SK-N-MC (cell line): ENCODE measurements around the gene APBA1.

Source experiments
- DNase-seq: peaks from one replicate; pipeline ENCODE4 v3.0.0-alpha.2; 2011; ENCODE audit warnings: low read depth, low spot score
- H3K27ac ChIP-seq: fragments of 200-600 bp; sonication (generic); 2 replicates; pipeline ENCODE4 v1.5.1; 2016; ENCODE audit warnings: mixed run types
- H3K36me3 ChIP-seq: fragments of 200-600 bp; sonication (generic); 2 replicates; pipeline ENCODE4 v1.6.1; 2017; ENCODE audit warnings: antibody characterized with exemption, low read length, mixed read lengths; ENCODE audit not compliant: insufficient read depth
- H3K4me3 ChIP-seq: fragments of 200-600 bp; sonication (generic); 2 replicates; pipeline ENCODE4 v1.5.1; 2016
- H3K9ac ChIP-seq: fragments of 200-600 bp; sonication (generic); 2 replicates; pipeline ENCODE4 v1.8.0; 2017; ENCODE audit warnings: mixed run types, mixed read lengths; ENCODE audit not compliant: insufficient read length
- H3K9me3 ChIP-seq: fragments of 200-600 bp; sonication (generic); 2 replicates; pipeline ENCODE4 v1.6.1; 2017; ENCODE audit warnings: low read depth, mild to moderate bottlenecking, antibody characterized with exemption, low read length, moderate library complexity, mixed read lengths
- EZH2 ChIP-seq: fragments of 200-600 bp; sonication (generic); IDR thresholded peaks from one replicate; pipeline ENCODE4 v1.6.1; 2017; ENCODE audit warnings: antibody characterized with exemption
- FOXP2 ChIP-seq: optimal IDR thresholded peaks from 2 replicates; pipeline ENCODE3; 2011; ENCODE audit warnings: mild to moderate bottlenecking, moderate library complexity; ENCODE audit not compliant: insufficient read depth; ENCODE audit errors: extremely low read length, control extremely low read depth
- POLR2AphosphoS5 ChIP-seq: IDR thresholded peaks from 2 replicates; pipeline ENCODE4 v1.6.1; 2012; ENCODE audit warnings: mild to moderate bottlenecking, low read depth, low read length, borderline replicate concordance

The APBA1 gene

DNA sequence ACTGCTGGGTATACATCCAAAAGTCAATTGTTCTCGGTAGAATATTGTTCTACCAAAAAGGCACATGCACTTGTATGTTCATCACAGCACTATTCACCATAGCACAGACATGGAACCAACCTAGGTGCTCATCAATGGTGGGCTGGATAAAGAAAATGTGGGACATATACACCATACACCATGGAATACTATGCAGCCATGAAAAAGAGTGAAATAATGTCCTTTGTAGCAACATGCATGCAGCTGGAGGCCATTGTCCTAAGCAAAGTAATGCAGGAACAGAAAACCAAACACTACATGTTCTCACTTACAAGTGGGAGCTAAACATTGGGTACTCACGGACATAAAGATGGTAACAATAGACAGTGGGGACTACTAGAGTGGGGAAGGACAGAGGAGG is 145.5 kb downstream of the APBA1 start:
- Histone ChIP-seq H3K27ac (no peak overlapping the region), H3K4me3 (no peak overlapping the region), H3K36me3 (no peaks in the 10 kb centered on the region), H3K9me3 (no peaks in the 10 kb centered on the region), H3K9ac (no peak overlapping the region)
- no peak for DNase-seq
- TF ChIP-seq EZH2 (no peak), FOXP2 (no peak), POLR2AphosphoS5 (no peak)

DNA sequence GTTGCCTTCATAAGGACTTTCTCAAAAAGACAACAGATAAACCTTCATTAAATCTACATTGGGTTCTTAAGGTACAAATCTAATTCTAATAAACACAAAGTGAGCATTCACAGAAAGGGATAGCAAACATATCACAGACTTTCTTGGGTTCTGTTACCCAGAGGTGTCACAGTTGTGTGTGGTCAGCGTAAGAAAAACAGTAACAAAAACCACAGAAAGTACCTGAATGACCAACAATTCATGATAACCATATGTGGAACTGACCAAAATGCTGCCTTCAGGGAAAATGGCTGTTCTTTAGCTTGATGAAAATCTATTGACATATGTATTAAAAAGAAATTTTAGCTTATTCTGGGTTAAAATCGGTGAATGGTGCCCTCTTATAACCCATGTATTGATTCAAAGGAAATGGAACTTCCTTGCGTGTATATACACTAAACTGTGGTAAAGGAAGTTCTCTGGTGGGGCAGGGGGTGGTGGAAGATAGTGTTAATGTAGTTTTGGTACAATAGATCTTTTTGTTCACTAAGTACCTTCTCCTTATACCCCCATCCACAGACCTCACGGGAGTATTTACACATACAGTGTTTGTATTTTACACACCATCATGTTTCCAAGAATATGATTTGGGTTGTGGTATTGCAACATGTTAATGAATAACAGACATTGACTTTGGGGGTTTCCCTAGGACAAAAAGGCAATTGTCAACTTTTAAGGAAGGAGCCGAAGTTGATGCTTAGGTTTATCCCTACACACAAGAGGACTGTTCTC is 152.5 kb downstream of the APBA1 start:
- no peaks in the 10 kb centered on the region for H3K36me3 ChIP-seq
- TF ChIP-seq FOXP2 (no peak), POLR2AphosphoS5 (no peak), EZH2 (no peak)
- no peaks in the 10 kb centered on the region for H3K9me3 ChIP-seq
- no peak overlapping the region for H3K27ac ChIP-seq
- H3K9ac ChIP-seq: no peak overlapping the region
- H3K4me3 ChIP-seq: no peak overlapping the region
- no peak for DNase-seq

DNA sequence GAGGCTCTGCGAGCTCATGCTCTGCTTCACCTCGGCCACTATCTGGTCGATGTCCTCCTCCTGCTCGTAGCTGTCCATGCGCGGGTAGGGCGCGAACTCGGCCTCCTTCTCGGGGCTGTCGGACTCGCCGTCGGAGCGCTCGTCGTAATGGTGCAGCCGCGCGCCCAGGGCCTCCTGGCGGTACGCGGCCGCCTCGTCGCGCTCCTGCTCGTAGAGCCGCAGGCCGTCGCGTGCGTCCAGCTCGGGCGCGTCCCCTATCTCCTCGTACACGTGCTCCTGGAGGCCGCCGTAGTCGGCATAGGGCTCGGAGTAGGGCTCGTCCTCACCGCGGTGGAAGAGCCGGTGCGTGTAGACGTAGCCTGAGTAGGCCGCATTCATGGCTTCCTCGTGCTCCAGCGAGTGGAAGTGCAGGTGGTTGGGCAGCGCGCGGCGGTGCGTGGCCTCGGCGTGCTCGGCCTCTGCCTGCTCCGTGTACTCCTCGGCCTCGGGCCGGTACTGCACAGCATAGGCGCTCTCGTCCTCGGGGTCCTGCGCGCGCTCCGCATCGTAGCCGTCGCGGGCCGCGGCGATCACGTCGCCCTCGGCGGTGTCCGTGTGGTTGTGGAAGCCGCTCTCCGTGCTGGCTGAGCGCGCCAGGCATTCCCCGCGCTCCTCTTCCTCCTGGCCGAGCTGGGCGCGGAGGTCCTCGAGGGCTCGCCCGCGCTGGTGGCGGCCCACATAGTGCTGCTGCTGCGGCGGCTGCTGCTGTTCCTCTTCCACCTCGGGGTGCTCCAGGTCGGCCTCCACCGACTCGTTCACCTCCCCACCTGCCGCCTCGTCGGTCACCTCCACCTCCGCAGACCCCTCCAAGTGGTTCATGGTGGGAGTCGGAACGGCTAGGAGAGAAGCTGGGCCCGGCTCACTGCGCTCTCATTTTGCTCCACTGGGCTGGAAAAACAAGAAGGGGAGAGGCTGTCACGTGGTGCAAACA is 155.5 kb downstream of the APBA1 start:
- Histone ChIP-seq H3K27ac (no peak overlapping the region), H3K9me3 (no peaks in the 10 kb centered on the region), H3K36me3 (no peaks in the 10 kb centered on the region), H3K9ac (no peak overlapping the region), H3K4me3 (no peak overlapping the region)
- TF ChIP-seq EZH2 (no peak), POLR2AphosphoS5 (no peak), FOXP2 (no peak)
- no peak for DNase-seq

DNA sequence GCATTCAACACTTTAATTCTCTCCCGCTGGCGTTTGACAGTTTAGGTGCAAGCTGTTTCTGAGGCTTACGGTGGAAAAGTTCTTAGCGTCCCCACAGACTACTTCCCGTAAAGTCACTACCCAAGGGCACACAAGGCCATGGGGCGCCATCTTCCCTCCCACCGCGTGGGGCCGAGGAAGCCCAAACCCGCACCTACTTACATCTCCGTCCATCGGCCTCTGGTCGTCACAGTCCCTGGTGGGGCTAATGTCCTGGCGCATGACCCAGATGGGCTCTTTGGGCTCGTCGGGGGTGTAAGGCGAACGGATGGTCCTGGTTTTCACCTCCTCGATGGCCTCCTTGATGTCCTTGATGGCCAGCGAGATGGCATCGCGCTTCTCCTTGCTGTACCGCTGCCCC is 156.4 kb downstream of the APBA1 start:
- TF ChIP-seq EZH2 (no peak), POLR2AphosphoS5 (no peak), FOXP2 (no peak)
- Histone ChIP-seq H3K36me3 (no peaks in the 10 kb centered on the region), H3K9me3 (no peaks in the 10 kb centered on the region), H3K9ac (no peak overlapping the region), H3K27ac (no peak overlapping the region), H3K4me3 (no peak overlapping the region)
- DNase-seq: no peak

DNA sequence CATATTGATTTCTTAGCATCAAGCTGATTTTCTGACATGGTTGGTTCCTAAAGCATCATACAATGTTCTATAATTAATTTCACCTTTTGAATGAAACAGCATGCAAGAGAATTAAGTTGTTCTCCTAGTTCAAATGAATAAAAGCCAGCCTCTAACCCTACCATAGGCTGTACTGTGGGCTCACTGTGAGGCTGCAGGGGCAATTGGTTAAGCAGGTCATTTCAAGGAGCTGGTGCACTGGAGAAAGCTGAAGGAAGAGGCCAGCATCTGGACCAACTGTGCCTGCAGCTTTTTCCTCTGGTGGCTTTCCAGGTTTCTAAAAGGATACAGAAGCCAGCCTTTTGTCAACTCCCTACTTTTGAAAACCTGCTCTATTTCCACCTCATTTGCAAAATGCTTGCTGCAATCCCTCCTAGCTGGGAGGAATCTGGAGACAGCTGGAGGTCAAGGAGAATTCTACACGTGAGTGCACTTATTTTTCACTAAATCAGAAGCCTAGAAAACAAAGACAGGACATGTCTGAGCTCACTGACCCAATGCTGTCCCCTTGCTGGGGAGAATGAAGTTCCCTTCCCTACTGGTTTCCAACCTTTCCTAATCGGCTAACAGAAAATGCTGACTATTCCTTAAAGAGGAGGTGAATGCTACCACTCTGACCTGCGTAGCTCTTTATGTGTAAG is 158.9 kb downstream of the APBA1 start:
- Histone ChIP-seq H3K36me3 (no peaks in the 10 kb centered on the region), H3K4me3 (no peak overlapping the region), H3K9ac (no peak overlapping the region), H3K27ac (no peak overlapping the region), H3K9me3 (no peaks in the 10 kb centered on the region)
- DNase-seq: no peak
- TF ChIP-seq POLR2AphosphoS5: no peak
- no peak for TF ChIP-seq FOXP2
- no peak for TF ChIP-seq EZH2

DNA sequence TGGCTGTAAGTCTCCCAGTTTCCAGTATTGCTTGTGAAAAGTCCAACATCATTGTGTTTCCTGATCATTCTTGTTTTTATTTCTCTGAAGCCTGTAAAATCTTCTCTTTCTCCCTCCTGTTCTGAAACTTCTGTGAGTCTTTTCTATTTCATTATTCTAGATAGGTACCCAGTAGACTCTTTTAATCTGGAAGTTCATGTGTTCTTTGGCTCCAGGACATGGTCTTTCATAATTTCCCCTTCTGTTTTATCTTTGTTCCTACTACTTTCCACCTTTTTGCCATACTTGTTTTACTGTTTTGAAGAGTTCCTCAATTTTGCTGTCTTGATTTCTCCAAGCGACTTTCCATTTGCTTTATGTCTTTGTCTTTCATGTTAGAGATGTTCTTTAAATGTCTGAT is 168.1 kb downstream of the APBA1 start:
- no peak for TF ChIP-seq POLR2AphosphoS5
- TF ChIP-seq EZH2: no peak
- no peak for TF ChIP-seq FOXP2
- H3K27ac ChIP-seq: no peak overlapping the region
- no peak for DNase-seq
- no peak overlapping the region for H3K9ac ChIP-seq
- H3K36me3 ChIP-seq: no peaks in the 10 kb centered on the region
- H3K9me3 ChIP-seq: no peaks in the 10 kb centered on the region
- no peak overlapping the region for H3K4me3 ChIP-seq

DNA sequence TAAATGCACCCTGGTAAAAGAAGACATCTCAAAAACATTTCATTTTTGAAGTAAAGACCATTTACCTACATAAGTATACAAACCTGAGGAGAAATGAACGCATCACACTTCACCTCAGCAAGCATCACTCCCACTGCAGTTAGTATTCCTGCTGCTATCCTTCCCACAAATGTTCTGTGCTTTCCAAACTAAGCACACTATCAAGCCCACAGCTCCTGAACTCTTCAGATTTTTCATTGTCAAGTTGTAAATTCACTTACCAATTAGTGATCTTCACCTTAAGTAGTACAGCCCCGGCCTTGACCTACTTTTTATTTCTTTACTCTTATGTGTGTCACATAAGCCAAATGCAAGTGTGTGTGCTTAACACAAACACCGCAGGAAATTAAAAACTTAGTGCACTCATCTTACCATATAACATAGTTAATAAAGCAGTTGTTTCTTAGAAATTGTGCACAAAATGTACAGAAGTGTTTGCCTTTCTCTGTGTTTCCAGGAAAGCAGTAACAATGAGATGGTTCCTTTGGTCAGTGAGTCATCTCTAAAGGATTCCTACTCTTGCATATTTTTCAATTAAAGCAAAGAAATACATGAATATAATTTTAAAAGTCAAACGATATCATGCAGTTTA is 169.4 kb downstream of the APBA1 start:
- Histone ChIP-seq H3K9ac (no peak overlapping the region), H3K9me3 (no peaks in the 10 kb centered on the region), H3K4me3 (no peak overlapping the region), H3K36me3 (no peaks in the 10 kb centered on the region), H3K27ac (no peak overlapping the region)
- no peak for DNase-seq
- no peak for TF ChIP-seq EZH2
- no peak for TF ChIP-seq FOXP2
- TF ChIP-seq POLR2AphosphoS5: no peak
